NCI-H82 treated with DMSO at 0.1 percent for 48 hours (cell line): ENCODE measurements around the gene MLLT10.

ENCODE experiments used
- DNase-seq: peaks from one replicate; lab custom pipeline; 2025; ENCODE audit not compliant: unreplicated experiment; lab: John Stamatoyannopoulos, UW

The MLLT10 gene

DNA sequence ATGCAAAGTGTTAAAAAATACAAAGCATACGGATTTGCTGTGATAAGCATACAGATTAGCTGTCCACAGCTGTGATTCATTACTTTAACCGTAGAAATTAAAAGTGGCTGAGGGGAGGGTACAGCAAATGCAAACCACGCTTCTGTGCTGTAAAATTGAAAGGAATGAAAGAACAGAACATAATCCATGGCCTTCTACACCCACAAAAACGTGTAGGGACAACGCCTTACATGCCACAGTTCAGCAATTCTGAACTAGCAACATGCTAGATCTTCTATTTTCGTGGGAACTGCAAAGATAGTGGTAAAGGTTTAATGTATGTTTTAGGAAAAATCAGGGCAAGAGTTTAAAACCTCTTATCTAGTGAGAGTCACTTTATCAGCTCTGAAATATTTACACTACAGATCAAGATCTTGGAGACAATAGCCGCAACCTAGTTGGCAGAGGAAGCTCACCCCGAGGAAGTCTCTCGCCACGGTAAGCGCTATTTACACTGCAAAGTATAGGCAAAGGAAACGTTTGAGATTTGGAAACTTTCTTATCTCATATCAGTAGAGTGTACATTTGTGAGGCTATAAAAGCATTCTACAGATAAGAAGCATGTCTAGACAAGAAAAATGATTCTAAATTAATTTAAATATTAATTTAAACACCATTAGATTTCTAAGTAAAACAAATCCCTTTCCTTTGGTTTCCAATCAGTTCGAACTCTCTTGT lies 193.6 kb downstream of the MLLT10 start:
- DNase-seq = peak; percentile 33

DNA sequence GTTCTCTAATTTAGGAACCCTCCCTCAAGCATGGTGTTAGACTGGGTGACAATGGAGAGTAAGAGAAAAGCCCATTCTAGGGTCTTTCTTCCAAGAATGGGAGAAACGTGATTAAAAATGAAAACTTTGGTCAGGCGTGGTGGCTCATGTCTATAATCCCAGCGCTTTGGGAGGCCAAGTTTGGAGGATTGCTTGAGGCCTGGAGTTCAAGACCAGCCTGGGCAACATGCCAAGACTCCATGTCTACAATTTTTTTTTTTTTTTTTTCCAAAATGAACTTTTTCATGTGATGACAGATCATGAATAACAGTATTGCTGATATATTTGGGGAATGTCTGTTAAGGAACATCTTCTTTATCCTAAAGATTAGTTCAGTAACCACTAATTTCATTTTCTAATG lies 194.6 kb downstream of the MLLT10 start:
- DNase-seq = no peak

DNA sequence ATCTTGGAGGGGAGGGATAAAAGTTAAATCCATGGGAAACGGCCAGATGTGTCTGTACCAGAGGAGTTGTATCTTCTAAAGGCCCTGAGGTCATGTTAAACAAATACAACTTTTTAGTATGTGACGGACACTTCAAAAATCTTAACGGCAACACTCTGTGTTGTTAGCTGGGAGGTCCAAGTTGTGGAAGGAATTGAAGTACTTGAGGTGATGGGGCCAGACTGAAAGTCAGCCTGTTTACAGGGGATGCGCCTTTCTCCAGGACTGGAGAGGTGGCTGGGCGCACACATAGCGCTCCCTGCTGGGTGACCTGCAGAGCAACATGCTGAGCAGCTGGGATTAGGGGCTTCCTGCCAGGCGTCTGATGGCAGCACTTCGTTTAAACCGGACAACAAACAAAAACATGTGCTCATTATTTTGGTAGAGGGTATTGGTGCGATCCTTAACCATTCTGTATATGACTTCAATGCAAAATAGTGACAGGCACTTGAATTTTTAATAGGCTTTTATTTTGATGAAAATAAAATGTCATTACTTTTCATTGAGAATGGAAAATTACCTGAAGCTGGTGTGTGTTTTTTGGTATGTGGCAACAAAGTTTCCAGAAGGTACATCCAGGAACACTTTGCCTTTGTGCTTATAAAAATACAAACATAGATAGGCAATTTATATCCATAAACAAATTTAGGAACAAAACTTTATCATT lies 198.2 kb downstream of the MLLT10 start:
- DNase-seq = peak; percentile 75

DNA sequence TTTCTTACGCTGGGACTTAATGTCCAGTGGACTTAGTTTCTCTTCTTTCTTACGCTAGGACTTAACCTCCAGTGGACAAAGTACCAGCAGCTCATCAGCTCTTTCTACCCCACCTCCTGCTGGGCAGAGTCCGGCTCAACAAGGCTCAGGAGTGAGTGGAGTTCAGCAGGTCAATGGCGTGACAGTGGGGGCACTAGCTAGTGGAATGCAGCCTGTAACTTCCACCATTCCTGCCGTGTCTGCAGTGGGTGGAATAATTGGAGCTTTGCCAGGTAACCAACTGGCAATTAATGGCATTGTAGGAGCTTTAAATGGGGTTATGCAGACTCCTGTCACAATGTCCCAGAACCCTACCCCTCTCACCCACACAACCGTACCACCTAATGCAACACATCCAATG lies 199.7 kb downstream of the MLLT10 start:
- DNase-seq = no peak

DNA sequence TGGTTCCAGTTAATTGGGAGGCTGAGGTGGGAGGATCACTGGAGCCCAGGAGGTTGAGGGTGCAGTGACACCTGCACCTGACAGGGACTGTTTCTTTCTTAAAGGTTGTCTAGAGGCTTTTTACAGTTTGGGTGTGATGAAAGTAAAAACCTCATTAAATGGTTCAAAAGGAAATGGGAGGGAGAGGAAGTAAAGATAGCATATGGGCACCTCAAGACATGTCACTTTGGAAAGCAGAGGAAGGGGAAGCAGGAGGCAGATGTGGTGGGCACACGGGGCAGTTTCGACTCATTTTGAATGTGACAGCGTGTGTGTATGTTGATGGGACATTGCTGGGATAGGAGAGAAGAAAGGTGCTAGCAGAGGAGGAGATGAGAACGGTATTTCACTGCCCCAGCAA lies 203.1 kb downstream of the MLLT10 start:
- DNase-seq = no peak

DNA sequence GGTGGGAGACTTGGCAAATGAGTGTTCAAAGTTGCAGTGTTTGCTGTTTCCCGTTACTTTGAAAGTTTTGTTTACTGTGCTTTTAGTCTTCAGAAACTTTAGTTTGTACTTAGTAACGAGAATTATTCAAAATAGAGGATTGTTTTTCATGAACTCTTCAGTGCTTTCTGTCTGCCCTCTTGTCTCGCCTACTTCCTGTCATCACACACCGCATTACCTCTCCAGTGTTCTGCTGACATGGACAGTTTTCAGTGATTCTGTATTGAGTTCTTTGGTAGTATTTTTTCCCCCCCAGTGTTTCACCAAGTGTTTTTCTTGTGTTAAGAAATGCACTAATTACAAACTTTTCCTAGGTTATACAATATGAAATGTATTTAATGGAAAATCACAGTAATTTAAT lies 207.0 kb downstream of the MLLT10 start:
- no peak for DNase-seq

DNA sequence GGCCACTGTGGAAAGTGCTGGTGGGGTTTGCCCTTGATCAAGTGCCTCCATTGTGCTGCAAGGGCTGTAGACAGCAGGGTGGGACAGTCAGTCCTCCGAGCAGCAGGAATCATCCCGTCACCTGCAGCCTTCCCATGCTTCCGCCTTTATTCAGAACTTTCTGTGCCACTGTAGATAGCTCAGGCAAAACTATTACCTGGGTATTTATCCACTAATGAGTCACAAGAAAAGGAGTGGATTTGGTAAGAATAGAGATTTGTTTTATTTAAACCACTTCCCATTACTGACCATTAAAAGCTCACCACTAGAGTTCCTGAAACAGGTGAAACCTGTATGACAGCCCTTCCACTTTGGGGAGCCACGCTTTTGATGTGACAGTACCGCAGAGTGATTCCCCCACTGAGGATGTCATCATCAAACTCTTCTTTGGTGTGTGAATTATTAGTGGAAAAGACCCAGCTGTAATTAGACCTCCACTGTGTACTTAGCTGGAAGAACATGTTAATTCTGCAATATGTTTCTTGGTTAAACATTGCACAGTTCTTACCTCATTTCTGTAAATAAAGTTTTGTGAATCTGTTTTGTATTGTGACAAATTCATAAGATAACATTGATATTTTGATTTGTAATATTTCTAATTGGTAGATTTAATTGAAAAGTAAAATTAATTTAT lies 208.8 kb downstream of the MLLT10 start:
- no peak for DNase-seq

DNA sequence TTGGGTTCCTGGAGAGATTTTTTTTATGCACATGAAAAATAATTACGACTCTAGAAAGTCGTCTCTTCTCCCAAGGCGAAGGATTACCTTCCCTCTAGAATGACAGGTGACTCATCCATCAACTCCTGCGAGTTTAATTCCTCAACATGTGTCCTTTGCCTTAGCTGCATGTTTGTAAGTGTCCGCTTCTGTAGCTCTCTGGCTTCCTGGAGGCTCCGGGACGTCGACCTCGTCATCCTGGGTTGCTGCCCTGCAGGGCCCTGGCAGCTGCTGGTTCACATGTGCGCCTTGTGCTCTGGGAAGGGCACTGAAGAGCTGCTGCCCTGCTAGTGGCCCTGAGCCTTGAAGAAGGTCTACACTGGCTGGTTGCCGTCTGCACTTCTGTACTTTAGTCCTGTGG lies 210.2 kb downstream of the MLLT10 start:
- DNase-seq = no peak

DNA sequence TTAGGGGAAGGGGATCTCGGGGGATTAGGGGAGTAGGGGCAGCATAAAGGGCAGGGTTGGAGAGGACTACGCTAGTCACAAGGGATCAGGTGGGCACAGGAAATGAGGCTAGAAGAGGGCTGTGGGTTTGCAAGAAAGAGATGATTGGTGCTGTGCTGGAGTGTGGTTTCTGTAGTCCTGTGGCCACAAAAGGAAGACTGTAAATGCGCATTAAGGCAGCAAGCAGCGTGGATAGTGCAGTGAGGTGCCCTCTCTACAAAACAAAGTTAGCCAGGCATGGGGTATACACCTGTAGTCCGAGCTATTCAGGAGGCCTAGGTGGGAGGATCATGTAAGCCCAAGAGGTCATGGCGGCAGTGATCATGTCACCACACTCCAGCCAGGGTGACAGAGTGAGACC lies 212.1 kb downstream of the MLLT10 start:
- DNase-seq = no peak

DNA sequence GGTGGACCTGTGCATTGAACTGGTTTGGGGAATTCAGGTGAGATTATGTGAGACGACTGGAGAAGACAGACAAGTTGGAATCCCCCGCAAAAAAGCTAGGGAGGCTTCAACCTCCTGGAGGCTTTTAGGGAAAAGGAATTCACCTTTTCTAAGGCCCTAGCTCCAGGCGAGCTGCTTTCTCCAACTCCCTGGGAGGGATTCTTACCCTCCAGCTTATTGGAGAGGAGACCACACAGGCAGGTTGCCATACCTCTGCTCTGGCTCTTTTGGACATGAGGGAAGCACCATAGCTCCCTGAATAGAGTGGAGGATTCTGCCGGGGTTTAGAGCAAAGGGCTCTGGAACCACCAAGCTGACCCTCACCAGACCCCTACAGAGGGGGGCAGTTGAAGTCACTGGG lies 213.8 kb downstream of the MLLT10 start:
- DNase-seq = no peak

DNA sequence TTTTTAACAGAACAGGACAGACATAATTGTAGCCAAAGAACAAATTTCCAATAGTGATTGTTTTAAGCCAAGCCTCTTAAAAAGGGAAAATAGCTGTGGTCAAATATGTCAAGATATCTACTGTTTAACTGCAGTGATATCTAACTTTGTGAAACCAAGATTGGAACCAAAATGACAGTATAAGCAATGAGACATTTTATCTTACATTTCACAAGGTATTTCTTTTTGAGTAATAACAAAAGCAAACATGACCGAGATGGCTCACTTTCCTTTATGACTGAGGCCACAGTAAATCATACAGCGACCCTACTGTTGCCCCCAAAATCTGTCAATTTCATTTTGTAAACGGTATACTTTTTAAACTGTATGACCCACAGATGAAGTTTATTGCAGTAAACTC lies 215.8 kb downstream of the MLLT10 start:
- no peak for DNase-seq

DNA sequence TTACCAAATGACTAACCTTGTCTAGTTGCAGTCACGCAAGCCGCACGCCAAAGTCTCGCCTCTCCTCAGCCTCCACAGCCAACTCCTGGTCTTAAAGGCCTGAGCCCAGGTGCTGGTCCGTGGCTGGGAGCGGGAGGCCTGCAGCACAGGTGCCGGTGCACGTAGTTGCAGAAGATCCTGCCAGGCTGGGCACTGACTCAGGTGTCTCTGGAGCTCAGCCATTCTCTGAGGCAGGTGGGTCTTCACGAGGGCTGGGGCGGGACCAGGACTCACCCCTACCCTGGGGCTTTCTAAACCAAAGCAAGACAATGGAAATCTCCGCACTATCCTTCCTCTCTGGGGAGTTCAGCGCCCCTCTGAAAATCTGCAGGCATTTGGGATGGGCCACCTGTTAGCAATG lies 216.4 kb downstream of the MLLT10 start:
- no peak for DNase-seq

DNA sequence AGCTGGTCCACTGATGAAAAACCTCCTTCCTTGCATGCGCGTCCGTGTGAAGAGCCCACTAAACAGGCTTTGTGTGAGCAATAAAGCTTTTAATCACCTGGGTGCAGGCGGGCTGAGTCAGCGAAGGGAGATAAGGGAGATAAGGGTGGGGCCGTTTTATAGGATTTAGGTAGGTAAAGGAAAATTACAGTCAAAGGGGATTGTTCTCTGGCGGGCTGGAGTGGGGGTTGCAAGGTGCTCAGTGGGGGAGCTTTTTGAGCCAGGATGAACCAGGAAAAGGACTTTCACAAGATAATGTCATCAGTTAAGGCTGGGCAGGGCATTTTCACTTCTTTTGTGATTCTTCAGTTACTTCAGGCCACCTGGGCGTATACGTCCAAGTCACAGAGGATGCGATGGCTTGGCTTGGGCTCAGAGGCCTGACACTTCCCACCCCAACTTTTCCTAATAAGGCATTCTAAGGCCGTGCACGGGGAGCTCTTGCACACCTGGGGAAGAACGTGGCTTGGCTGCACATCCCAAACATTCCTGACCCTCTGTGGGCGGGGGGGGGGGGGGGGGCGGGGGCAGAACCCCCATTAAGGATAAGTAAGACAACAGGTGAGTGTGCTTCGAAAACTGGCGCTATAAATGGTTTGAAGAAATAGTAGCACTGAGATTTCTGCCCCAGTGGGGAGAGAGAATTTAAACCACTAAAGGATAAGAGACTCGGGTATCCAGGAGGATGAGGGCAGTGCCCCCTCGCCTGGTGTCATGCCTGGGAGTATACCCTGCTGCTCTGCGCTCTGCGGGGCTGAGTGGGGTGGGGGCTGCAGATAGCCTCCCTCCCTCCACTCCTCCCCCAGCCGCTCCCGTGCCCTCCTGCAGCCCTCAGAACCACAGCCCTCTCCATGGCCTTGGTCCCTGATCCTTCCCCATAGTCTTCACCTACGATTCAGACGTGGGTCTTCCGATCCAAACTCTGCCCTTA lies 217.6 kb downstream of the MLLT10 start:
- DNase-seq = no peak

DNA sequence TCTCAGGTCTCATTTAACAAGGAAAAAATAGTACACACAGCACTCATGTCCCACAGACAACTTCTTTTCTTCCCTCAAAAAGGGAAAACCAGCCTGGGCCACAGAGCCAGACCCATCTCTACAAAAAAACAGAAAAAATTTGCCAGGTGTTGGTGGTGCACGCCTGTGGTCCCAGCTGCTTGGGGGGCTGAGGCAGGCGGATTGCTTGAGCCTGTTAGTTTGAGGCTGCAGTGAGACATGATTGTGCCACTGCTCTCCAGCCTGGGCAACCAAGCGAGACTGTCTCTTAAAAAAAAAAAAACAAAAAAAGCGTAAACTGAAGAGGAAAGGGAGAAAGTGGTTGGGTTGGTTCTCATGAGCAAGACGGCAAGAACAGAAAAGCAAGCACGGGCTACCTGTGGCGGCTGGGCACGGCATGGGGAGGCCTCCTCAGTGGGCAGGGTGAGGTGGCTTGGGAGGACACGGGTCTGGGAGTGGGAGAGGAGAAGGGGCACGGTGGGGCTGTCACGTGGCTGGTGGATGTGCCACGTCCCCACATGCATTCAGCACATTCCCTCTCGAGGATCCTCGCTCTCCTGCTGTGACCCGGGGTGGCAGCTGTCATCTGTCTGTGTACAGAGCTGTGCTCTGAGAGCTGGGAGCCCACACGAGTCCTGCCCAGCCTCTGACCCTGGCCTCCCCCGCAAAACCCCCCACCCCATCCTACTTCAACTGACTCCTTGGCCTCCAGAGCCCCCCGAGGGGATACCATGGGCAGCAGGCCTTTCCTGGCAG lies 219.7 kb downstream of the MLLT10 start:
- no peak for DNase-seq

DNA sequence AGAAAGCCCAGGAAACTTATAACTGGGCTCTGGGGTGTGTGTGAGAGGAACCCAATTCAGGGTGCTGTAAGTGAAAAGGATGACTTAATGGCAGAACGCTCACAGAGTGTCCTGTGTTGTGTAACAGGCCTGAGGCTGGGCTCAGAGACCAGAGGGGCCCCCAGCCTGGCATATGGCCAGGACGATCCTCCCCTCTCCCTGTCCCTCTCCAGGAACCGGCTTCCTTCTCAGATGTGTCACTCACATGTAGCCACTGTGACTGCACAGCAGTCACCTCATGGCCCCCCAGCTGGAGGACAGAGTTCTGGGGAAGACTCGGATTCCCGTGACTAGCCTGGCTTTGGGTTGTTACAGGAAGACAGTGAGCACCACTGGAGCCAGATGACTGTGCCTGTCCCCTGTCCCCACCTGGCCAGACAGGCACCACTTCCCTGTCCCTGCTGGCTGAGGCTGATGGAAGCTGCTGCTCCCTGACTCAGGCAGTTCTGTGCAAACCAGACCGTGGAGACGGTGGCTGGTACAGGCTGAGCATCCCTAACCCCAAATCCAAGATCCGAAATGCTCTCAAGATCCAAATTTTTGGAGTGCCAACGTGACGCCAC lies 220.5 kb downstream of the MLLT10 start:
- DNase-seq = no peak

DNA sequence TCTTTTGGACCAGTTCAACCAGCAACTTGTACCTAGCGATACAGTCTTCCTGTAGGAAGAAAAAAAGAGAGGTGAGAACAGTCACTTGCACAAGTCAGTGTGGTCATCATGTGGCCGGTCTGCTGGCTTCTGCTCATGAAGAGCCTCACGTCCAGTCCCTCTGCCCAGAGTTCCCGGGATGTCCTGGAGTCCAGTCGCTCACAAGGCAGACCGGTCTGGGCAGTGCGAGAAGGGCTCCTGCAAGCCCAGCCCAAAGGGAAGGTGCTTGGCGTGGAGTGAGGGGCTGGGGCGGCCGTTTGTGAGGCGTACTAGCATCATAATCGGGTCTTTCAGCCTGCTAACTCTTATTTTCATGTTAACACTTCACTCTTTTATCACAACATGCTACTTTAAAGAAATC lies 222.7 kb downstream of the MLLT10 start:
- DNase-seq = no peak

DNA sequence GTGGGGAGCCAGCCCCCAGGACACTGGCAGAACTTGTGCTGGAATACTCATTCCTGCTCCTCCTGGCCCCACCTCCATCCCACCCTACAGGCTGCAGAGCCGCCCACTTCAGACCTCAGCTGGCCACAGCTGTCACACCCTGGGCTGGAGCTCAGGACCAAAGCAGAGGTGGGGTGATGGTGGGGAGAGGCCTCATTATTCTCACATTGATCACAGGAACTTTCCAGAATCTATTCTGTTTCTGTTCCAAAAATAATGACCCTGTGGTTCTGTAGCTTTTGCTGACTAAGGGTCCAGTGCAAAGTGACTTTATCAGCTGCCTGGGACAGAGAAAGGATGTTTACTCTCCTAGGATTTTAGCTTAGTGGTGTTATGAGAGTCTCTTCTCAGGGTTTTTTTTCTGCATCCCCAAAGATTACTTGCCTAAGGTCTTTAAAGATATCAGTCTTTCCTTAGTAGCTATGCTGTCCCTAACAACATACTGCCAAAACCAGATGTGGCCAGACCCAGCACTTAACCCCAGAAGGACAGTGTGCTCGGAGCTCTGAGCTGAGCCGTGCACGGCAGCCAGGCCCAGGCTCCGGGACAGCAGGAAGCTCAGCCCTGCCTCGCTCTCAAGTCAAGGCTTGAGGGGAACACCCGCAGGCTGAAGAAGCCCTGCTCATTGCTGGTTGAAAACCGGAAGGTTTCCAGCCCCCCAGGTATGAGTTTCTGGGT lies 223.3 kb downstream of the MLLT10 start:
- no peak for DNase-seq

DNA sequence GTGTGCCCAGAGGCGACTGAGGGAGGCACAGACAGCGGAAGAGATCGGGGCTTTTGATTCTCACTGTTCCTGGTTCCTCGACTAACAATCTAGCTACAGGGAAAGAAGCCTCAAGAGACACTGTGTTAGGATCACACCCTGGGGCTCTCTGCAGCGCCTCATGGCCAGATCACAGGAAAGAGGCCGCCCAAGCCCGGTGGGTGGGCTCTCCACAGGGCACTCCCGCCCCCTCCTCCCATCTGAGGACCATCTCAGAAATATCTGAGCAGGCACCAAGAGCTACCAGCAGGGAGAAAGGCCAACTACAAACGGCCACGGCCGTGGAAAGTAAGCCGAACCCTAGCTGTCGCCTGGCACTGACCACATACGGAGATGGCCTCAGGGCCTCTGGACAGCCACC lies 224.2 kb downstream of the MLLT10 start:
- DNase-seq = no peak

DNA sequence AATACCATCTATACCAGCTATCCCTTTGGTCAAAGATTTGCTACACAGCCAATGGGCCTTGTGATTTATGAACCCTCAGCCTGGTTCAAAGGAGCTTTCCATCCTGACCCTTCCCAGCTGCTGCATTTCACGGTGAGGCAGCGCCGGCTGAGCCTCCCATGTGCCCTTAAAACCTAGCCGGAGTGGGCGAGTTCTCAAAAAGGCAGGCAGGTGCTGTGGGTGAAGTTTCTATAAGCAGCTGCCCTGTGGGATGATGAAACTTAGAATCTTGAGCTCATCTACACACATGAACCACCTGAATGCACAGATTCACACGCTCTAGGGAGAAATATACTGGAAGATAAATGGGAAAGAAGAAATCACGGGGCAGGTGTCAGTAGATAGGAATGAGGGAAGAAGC lies 224.7 kb downstream of the MLLT10 start:
- no peak for DNase-seq
